Measurements from ENCODE around the gene LRRC4C. TPM values are rescaled to one million over a fixed set of nuclear protein-coding genes. Genes with fewer than 3 reads are reported as not detected.

LRRC4C gene
- total RNA-seq, 1 experiment from 2014 or later: 0.15 TPM

- DNase-seq (ENCODE audit: low read depth, low spot score) (no peak), ATAC-seq (no peak)
- ChIA-PET CTCF (no interaction called here), POLR2A (no interaction called here)
- H3K4me3 ChIP-seq (ENCODE audit: low read depth in 2 of 2, low read length in 2 of 2): no peak overlapping the region
- no peaks in the 10 kb centered on the region for H3K4me1 ChIP-seq (ENCODE audit: control insufficient read depth, insufficient read depth, low read length)
- in situ Hi-C loops (cut with HindIII; ENCODE audit: low pct_unique_long_range_greater_than_20kb, low sequenced_read_pairs) (no loop called here), intact Hi-C loops (cut with micrococcal nuclease; ENCODE audit: unreplicated experiment) (no loop called here)
- no TSS peak for BruUV-seq (replicated peaks)
- no peaks in the 10 kb centered on the region for H3K9me3 ChIP-seq (ENCODE audit: control insufficient read depth, insufficient read depth, low read depth, low read length)
- H3K27ac ChIP-seq (ENCODE audit: low read length): no peak overlapping the region
- H3K36me3 ChIP-seq (ENCODE audit: control insufficient read depth, insufficient read depth, low read length): no peaks in the 10 kb centered on the region
- H3K27me3 ChIP-seq (ENCODE audit: control insufficient read depth, insufficient read depth, low read length): no peaks in the 10 kb centered on the region
- no peak for TF ChIP-seq TCF7L2 (IDR thresholded peaks at IDR 0.05; ENCODE audit: low read depth, low read length)
Measured at GRCh38 chr11:40100162-40100553, 1359.3 kb downstream of the LRRC4C start.

- DNase-seq (ENCODE audit: low read depth, low spot score) (no peak), ATAC-seq (no peak)
- Histone ChIP-seq H3K27ac (ENCODE audit: low read length) (no peak overlapping the region), H3K9me3 (ENCODE audit: control insufficient read depth, insufficient read depth, low read depth, low read length) (no peaks in the 10 kb centered on the region), H3K4me3 (ENCODE audit: low read depth in 2 of 2, low read length in 2 of 2) (no peak overlapping the region), H3K36me3 (ENCODE audit: control insufficient read depth, insufficient read depth, low read length) (no peaks in the 10 kb centered on the region), H3K27me3 (ENCODE audit: control insufficient read depth, insufficient read depth, low read length) (no peaks in the 10 kb centered on the region), H3K4me1 (ENCODE audit: control insufficient read depth, insufficient read depth, low read length) (no peaks in the 10 kb centered on the region)
- ChIA-PET POLR2A (no interaction called here), CTCF (interaction anchor here (0.6 kb wide), 1 partner anchor 26 kb away, joined by 3 read pairs; no protein-coding TSS in a partner anchor)
- no TSS peak for BruUV-seq (replicated peaks)
- in situ Hi-C loops (cut with HindIII; ENCODE audit: low pct_unique_long_range_greater_than_20kb, low sequenced_read_pairs) (no loop called here), intact Hi-C loops (cut with micrococcal nuclease; ENCODE audit: unreplicated experiment) (no loop called here)
- TF ChIP-seq REST (IDR thresholded peaks at IDR 0.05; ENCODE audit: insufficient read depth in 1 of 2, low read depth in 2 of 2, low read length in 1 of 2) (no peak), POLR2AphosphoS5 (IDR thresholded peaks at IDR 0.05; ENCODE audit: low read depth, low read length) (no peak), SIN3A (IDR thresholded peaks at IDR 0.05; ENCODE audit: borderline replicate concordance, insufficient read depth, low read depth, low read length) (no peak), CTCF (IDR thresholded peaks at IDR 0.05) (no peak), TCF7L2 (IDR thresholded peaks at IDR 0.05; ENCODE audit: low read depth, low read length) (no peak)
Measured at GRCh38 chr11:40099426-40100161, 1359.9 kb downstream of the LRRC4C start.

GRCh38 chr11:40095446-40095845 lies 1364.0 kb downstream of the LRRC4C start:
- Histone ChIP-seq H3K4me3 (ENCODE audit: low read depth in 2 of 2, low read length in 2 of 2) (no peak overlapping the region), H3K4me1 (ENCODE audit: control insufficient read depth, insufficient read depth, low read length) (no peaks in the 10 kb centered on the region), H3K27me3 (ENCODE audit: control insufficient read depth, insufficient read depth, low read length) (no peaks in the 10 kb centered on the region), H3K27ac (ENCODE audit: low read length) (no peak overlapping the region), H3K9me3 (ENCODE audit: control insufficient read depth, insufficient read depth, low read depth, low read length) (no peaks in the 10 kb centered on the region), H3K36me3 (ENCODE audit: control insufficient read depth, insufficient read depth, low read length) (no peaks in the 10 kb centered on the region)
- intact Hi-C loops (cut with micrococcal nuclease; ENCODE audit: unreplicated experiment) (no loop called here), in situ Hi-C loops (cut with HindIII; ENCODE audit: low pct_unique_long_range_greater_than_20kb, low sequenced_read_pairs) (no loop called here)
- DNase-seq (ENCODE audit: low read depth, low spot score): no peak
- no TSS peak for BruUV-seq (replicated peaks)
- no peak for ATAC-seq
- ChIA-PET CTCF (no interaction called here), POLR2A (no interaction called here)
- TF ChIP-seq POLR2AphosphoS5 (IDR thresholded peaks at IDR 0.05; ENCODE audit: low read depth, low read length): no peak
- TF ChIP-seq SIN3A (IDR thresholded peaks at IDR 0.05; ENCODE audit: borderline replicate concordance, insufficient read depth, low read depth, low read length): no peak
- TF ChIP-seq CTCF (IDR thresholded peaks at IDR 0.05): no peak
- no peak for TF ChIP-seq REST (IDR thresholded peaks at IDR 0.05; ENCODE audit: insufficient read depth in 1 of 2, low read depth in 2 of 2, low read length in 1 of 2)
- TF ChIP-seq TCF7L2 (IDR thresholded peaks at IDR 0.05; ENCODE audit: low read depth, low read length): no peak

Data from Panc1 (cell line).